Inflammatory macrophage treated with lipopolysaccharide for 1 hour (primary cell): Measurements from ENCODE around the gene NR2F1-AS1.

Experiments
- DNase-seq, 2 donors: peaks; one replicate each; pipeline ENCODE4 v3.0.0-alpha.2; 2020 to 2022

The NR2F1-AS1 gene

GRCh38 chr5:93603078-93603792 lies 22.2 kb upstream of the NR2F1-AS1 start:
- DNase-seq: no peak

DNA sequence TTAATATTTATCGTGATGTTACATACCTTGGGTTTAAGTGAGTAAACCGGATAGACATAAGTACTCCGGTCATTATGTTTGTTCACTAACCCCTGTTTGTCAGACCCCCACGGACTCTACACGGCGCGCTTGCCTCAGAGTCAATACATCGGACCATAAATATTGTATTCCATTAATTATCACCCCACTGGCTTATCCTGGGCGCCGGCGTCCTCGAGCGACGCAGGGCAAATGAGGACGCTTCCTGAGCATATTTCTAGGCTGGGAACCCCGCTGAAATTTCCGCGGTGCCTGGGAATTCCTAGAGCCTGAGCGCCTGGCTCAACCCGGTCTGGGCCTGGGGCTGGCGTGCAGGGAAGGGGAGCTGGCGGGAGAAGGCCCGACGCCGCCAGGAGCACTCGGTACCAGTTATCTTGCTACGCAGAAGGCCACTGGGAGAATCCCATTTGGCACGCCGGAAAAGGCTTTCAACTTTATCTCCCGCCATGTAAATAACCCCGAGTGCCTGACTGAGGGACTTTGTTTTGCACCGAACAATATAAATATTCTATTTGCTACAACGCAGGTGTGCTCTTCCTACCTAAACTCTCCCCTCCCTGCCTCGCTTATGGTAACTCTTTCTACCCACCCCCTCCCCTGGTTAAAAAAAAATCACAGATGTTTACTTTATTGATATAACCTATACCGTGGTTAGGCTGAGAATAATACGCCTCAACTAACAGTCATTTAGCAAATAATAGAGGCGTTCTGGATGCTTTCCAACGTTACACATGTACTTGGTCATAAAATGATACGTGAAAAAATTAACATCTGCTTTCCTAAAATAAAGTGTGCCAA lies 21.4 kb upstream of the NR2F1-AS1 start:
- no peak for DNase-seq

DNA sequence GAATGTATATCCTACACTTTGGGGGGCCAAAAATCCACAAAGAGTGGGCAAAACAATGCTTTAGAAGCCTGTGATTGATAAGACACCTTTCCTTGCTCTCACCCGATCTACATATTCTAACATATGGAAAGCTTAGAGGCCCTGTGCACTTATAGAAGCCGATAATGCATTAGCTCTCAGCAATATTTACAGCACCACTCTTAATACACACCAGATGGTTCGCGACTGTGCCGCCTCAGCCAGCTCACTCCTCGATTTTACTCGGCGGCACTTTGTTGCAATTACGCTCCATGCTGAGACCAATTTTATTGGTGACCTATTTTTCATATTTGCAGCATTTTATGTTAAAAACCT lies 20.8 kb upstream of the NR2F1-AS1 start:
- no peak for DNase-seq

GRCh38 chr5:93601071-93601801 lies 20.2 kb upstream of the NR2F1-AS1 start:
- no peak for DNase-seq

DNA sequence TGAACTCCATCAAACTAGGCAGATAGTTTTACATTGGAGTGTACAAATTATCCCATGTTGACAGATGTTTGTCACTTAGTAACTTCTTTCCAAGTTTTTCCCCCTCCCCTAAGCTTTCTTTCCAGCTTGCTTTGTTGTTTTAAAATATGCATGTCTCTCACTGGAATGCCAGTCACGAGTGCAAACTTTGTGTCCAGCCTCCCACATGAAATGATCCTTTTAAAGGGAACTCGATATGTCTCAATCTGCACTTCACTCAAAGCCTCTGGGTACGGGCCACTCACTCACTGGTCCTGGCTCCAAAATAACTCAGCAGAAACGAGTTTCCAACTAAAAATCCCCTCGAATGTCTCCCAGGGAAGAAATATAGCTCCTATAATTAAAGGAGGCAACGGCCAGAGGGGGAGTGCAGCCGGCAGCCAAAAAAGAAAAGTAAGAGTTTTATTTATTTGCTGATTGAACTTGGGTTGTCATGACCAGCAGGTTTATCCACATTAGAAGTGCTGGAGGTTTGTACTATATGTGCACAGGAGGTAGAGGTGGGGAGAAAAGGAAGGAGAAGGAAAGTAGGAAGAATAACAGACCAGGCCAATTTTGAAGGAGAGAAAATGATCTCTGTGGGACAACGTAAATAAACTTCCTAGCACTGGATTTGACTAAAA lies 19.5 kb upstream of the NR2F1-AS1 start:
- no peak for DNase-seq

- DNase-seq: no peak
Observed at GRCh38 chr5:93599399-93600120, 18.5 kb upstream of the NR2F1-AS1 start.

DNA sequence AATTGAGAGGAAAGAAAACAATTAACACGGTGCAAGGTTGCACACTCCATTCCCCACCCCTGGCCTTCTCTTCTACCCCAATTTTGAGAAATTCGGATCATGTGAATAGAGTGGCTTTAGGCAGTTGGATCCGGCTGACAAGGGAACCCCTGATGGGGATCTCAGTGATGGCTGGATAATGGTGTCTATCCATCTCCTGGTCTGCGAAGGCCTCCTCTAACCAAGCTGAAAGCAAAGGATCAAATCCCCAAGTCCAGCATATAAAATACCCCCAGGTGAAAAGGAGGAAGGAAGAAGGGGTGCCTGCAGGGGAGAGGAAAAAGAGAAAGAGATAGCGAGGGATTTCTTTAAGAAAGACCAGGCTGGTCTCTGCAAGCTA lies 18.0 kb upstream of the NR2F1-AS1 start:
- no peak for DNase-seq

DNA sequence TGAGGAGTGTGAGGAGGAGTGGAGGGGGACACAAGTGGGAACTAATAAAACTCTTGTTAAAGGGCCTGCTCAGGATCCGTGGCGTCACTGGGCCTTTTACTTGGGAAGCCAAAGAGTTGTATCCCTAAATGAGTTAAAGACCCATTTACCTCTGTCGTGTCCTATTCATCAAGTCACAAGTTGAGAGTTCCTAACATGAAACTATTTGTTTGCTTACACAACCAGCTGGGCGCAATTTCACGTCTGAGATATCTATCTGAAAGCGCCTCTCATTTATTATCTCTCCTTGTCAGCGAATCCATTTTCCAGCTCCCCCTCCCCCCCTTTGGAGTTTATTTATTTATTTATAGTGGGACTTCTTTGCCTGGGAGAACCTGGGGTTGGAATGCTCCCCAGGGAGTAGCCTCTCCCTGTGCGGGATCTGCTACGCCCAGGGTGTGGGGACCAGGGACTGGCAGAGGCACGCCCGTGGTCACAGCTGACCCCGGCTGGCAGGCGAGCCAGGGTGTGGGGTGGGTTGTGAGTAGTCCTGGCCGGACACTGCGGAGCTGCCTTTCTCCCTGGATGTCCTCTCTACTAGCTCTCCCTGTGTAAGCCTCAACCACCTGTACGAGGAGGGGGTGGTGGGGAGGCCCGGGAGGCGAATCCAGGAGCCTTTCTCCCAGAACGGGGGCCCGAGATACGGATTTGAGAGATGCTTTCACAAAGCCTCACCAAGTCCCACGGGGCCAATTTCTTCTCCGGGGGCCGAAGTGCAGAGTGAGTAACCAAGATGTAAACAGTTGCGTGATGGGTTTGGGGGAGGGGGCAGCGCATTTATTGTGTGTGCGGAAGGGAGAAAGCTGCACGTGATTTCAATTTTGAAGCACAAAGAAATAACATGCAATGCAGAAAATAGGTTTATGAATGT lies 17.3 kb upstream of the NR2F1-AS1 start:
- no peak for DNase-seq

GRCh38 chr5:93596676-93597490 lies 15.9 kb upstream of the NR2F1-AS1 start:
- DNase-seq: peak; percentile 43 to 50

- no peak for DNase-seq
Observed at GRCh38 chr5:93596310-93596675, 15.3 kb upstream of the NR2F1-AS1 start.

- no peak for DNase-seq
Observed at GRCh38 chr5:93595420-93596147, 14.6 kb upstream of the NR2F1-AS1 start.

DNA sequence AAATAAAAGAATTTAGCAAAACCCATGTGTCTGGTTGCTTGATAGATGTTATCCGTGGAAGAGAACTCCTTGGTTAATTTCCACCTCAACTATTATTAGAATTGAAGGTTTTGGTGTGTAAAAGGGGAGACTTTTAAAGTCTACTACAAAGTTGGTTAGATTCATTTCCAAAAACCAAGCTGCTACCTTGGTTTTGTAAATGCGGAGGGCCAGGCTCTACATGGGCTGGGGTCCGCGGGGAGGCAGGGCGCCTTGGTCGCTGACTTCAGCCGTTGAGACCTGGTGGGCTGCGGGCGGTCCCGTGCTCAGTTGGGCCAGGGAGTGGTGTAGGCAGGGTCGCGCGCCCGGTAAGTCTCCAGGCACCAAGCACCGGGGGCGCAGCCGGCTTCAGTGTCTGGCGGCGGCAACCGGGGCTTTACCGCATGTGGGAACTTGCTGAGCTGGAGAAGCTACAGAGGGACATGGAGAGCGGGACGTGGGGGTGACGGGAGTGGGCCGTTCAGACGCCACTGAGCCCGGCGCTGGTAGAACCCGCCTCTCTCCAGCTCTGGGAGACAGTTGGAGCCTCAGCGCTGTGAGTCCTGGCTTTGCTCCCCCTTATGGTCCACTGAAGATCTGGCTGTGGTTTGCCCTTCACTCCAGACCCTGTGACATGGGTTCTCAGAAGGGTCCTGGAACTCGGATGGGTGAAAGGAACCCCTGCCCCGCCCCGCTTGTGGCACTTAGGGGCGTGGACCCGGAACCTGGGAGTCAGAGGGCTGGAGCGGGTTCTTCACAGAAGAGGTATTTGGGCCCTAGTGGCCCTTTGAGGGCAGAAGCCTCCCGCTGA lies 13.8 kb upstream of the NR2F1-AS1 start:
- no peak for DNase-seq

DNA sequence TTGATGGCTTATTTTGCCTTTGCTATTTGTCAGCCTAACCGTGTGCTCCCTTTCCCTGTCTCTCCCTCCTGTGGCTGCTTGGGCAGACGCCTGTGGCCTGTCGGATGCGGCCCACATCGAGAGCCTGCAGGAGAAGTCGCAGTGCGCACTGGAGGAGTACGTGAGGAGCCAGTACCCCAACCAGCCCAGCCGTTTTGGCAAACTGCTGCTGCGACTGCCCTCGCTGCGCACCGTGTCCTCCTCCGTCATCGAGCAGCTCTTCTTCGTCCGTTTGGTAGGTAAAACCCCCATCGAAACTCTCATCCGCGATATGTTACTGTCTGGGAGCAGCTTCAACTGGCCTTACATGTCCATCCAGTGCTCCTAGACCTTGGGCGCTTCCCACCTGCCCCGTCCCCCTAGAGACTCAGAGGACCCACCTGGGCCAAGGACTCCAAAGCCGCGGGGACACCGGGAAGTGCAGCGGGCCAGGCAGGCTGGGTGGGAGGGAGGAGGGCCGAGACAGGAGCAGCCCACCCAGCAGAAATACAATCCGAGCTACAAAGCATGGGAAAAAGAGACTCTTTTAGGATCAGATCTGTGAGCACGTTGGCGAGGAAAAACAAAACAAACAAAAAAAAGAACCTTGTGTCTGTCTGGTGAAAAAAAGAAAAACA lies 12.6 kb upstream of the NR2F1-AS1 start:
- DNase-seq: no peak

DNA sequence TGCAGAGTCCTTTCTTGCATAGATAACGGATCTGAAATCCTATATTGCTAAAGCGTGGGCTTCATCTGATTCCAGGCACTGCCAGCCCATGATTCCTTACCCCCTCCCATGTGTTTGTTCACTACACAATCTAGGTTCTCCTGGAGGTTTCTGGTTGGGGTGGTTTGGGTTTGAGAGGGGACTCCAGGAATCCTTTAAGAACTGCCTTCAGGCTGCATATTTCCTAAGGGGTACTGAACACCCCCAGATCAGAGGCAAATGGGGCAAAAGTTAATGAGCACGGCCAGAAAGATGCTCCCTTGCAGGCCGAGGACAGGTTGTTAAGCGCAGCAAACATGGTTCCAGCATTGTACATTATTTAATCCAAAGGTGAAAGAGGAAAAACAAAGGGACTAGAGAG lies 11.9 kb upstream of the NR2F1-AS1 start:
- no peak for DNase-seq

- DNase-seq: no peak
Observed at GRCh38 chr5:93591323-93591945, 10.4 kb upstream of the NR2F1-AS1 start.

DNA sequence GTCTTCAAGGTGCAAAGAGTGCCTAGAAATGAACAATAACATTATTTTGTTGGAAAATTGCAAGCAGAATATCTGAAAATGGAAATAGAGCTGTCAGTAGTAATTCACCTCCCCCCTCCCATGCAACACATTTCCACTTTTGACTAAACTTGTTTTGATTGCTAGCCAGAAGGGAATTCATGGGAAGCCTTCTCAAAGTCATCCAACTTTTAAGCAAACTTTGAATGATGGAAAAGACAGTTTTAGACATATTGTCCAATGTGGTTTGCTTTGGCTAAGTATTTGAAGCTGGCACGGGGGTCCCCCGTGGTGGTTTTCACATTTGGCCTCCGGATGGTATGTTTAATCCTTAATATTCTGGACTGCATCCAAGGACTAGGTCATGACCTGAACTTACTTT lies 9.5 kb upstream of the NR2F1-AS1 start:
- no peak for DNase-seq

GRCh38 chr5:93589829-93590215 lies 8.8 kb upstream of the NR2F1-AS1 start:
- no peak for DNase-seq
